SK-N-SH treated with all-trans-retinoic acid at 6 μM for 48 hours (cell line): ENCODE measurements around the gene STARD10.

Experiments
- CSRNP3 ChIP-seq: fragments of 250-450 bp; sonication (Bioruptor Pico); IDR thresholded peaks from 2 replicates; pipeline ENCODE4 v1.5.1; 2021; ENCODE audit warnings: mild to moderate bottlenecking, moderate library complexity
- GLIS3 ChIP-seq: fragments of 250-450 bp; sonication (Bioruptor Pico); IDR thresholded peaks from 2 replicates; pipeline ENCODE4 v1.5.0; 2020; ENCODE audit warnings: mild to moderate bottlenecking, moderate library complexity
- PPARA ChIP-seq: fragments of 250-450 bp; sonication (Bioruptor Pico); IDR thresholded peaks from 2 replicates; pipeline ENCODE4 v1.5.0; 2020; ENCODE audit warnings: mild to moderate bottlenecking, borderline replicate concordance
- TCF4 ChIP-seq: fragments of 250-450 bp; sonication (Bioruptor Pico); IDR thresholded peaks from 2 replicates; pipeline ENCODE4 v1.8.0; 2021; ENCODE audit warnings: mild to moderate bottlenecking, moderate library complexity, borderline replicate concordance
- ZFP30 ChIP-seq: fragments of 450-650 bp; formaldehyde crosslinking; IDR thresholded peaks from 2 replicates; pipeline ENCODE4 v1.5.0; 2022; ENCODE audit warnings: mild to moderate bottlenecking, moderate library complexity
- ZNF565 ChIP-seq: fragments of 450-650 bp; formaldehyde crosslinking; conservative IDR thresholded peaks from 2 replicates; pipeline ENCODE4 v1.5.0; 2020; ENCODE audit warnings: low read depth, mild to moderate bottlenecking, moderate library complexity
- TF ChIP-seq, protein P1 (sequence below): fragments of 250-450 bp; sonication (Bioruptor Pico); IDR thresholded peaks from 2 replicates; pipeline ENCODE4 v1.5.1; 2020; ENCODE audit warnings: low read depth, mild to moderate bottlenecking, moderate library complexity
- TF ChIP-seq, protein P2 (sequence below): fragments of 250-450 bp; sonication (Bioruptor Pico); IDR thresholded peaks from 2 replicates; pipeline ENCODE4 v1.8.0; 2020; ENCODE audit warnings: mild to moderate bottlenecking, moderate library complexity, borderline replicate concordance

DNA sequence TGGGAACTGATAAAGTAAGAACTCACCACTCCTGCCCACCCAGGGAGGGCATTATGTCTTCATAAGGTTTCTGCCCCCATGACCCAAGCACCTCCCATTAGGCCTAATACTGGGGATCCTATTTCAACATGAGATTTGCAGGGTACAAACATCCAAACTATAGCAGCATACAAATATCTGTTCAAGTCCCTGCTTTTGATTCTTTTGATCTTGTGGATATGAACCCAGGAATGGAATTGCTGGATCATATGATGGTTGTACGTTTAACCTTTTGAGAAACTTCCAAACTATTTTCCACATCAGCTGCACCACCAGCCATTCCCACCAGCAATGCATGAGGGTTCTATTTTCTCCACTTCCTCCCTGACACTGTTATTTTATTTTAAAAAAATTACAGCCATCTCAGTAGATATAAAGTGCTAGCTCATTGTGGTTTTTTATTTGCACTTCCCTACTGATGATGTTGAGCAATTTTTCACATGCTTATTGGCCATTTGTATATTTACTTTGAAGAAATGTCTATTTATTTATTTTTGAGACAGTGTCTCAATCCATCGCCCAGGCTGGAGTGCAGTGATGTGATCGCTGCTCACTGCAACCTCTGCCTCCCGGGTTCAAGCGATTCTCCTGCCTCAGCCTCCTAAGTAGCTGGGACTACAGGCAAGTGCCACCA, 13.3 kb upstream of the STARD10 start:
- TF ChIP-seq TCF4, result no peak
- no peak for TF ChIP-seq CSRNP3 (CRISPR knock-in tag)
- TF ChIP-seq GLIS3 (CRISPR knock-in tag), result no peak
- TF ChIP-seq PPARA (CRISPR knock-in tag), result no peak
- no peak for TF ChIP-seq ZNF565 (CRISPR knock-in tag)
- TF ChIP-seq ZFP30 (CRISPR knock-in tag), result no peak
- TF ChIP-seq, protein P1, sequence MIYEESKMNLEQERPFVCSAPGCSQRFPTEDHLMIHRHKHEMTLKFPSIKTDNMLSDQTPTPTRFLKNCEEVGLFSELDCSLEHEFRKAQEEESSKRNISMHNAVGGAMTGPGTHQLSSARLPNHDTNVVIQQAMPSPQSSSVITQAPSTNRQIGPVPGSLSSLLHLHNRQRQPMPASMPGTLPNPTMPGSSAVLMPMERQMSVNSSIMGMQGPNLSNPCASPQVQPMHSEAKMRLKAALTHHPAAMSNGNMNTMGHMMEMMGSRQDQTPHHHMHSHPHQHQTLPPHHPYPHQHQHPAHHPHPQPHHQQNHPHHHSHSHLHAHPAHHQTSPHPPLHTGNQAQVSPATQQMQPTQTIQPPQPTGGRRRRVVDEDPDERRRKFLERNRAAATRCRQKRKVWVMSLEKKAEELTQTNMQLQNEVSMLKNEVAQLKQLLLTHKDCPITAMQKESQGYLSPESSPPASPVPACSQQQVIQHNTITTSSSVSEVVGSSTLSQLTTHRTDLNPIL (CRISPR knock-in tag), result no peak
- TF ChIP-seq, protein P2, sequence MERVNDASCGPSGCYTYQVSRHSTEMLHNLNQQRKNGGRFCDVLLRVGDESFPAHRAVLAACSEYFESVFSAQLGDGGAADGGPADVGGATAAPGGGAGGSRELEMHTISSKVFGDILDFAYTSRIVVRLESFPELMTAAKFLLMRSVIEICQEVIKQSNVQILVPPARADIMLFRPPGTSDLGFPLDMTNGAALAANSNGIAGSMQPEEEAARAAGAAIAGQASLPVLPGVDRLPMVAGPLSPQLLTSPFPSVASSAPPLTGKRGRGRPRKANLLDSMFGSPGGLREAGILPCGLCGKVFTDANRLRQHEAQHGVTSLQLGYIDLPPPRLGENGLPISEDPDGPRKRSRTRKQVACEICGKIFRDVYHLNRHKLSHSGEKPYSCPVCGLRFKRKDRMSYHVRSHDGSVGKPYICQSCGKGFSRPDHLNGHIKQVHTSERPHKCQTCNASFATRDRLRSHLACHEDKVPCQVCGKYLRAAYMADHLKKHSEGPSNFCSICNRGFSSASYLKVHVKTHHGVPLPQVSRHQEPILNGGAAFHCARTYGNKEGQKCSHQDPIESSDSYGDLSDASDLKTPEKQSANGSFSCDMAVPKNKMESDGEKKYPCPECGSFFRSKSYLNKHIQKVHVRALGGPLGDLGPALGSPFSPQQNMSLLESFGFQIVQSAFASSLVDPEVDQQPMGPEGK (CRISPR knock-in tag), result no peak
